Peyer's patch (tissue), 4 donors: ENCODE measurements around the gene MYRFL. TPM values are rescaled to one million over a fixed set of nuclear protein-coding genes. Genes with fewer than 3 reads are reported as not detected.

Source experiments
- DNase-seq, 3 donors: peaks; one replicate each; pipeline ENCODE4 v3.0.0-alpha.2; 2017 to 2019
- H3K27ac ChIP-seq, 4 donors: fragments of 200-600 bp; sonication (generic); one replicate each; pipeline ENCODE4 v1.5.1; 2016 to 2019
- H3K27me3 ChIP-seq, 2 donors: fragments of 200-600 bp; sonication (generic); one replicate each; pipeline ENCODE4 v1.5.1; 2019
- H3K36me3 ChIP-seq, 3 donors: fragments of 200-600 bp; sonication (generic); one replicate each; pipeline ENCODE4 v1.5.1; 2016 to 2019
- H3K4me1 ChIP-seq, 4 donors: fragments of 200-600 bp; sonication (generic); one replicate each; pipeline ENCODE4 v1.5.1; 2016 to 2019
- H3K4me3 ChIP-seq, 4 donors: fragments of 200-600 bp; sonication (generic); 1 replicate in 3 of 4; 2 replicates in 1 of 4; pipeline ENCODE4 v1.5.1; 2016 to 2019; ENCODE audit warnings: mild to moderate bottlenecking in 1 of 4
- H3K9me3 ChIP-seq, 4 donors: fragments of 200-600 bp; sonication (generic); one replicate each; pipeline ENCODE4 v1.5.1; 2016 to 2019; ENCODE audit warnings: mild to moderate bottlenecking in 1 of 4
- CTCF ChIP-seq, 6 experiments: fragments of 450-650 bp in 4 of 6; fragments of 200-600 bp in 2 of 6; sonication (generic) in 1 of 6; IDR thresholded peaks; one replicate each; pipeline ENCODE4 v1.5.1; 2017 to 2019; ENCODE audit warnings: antibody characterized with exemption in 6 of 6, mild to moderate bottlenecking in 3 of 6, moderate library complexity in 1 of 6
- POLR2A ChIP-seq, 2 donors: fragments of 450-650 bp; IDR thresholded peaks; one replicate each; pipeline ENCODE4 v1.5.1; 2017; ENCODE audit warnings: antibody characterized with exemption in 2 of 2, mild to moderate bottlenecking in 2 of 2, moderate library complexity in 2 of 2
- total RNA-seq, 4 donors: library from RNA; depleted of rRNA; stranded (reverse); fragments of >200 nt; gene quantifications; one replicate each; pipeline ENCODE4 v1.1.0, GENCODE V29; 2016

The MYRFL gene
- total RNA-seq, 4 donors from 2014 or later, result 12.4 to 60.1 (median 54.5) TPM

DNA sequence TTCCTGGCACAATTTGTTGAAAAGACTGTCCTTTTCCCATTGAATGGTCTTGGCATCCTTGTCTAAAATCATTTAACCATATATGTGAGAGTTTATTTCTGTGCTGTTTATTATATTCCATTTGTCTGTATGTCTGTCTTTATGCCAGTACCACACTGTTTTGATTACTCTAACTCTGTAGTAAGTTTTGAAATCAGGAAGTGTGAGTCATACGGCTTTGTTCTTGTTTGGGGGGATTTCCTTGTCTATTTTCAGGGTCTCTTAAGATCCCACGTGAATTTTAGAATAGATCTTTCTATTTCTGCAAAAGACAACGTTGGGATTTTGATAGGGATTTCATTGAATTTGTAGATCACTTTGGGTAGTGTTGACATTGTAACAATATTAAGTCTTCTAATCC lies 88.5 kb downstream of the MYRFL start:
- H3K4me1 ChIP-seq, result no peaks in the 10 kb centered on the region
- no peaks in the 10 kb centered on the region for H3K27me3 ChIP-seq
- TF ChIP-seq CTCF (IDR thresholded peaks at IDR 0.05) (no peak), POLR2A (IDR thresholded peaks at IDR 0.05) (no peak)
- H3K4me3 ChIP-seq, result no peak overlapping the region
- peaks cover 0 to 11% (median 0%) of the 10 kb centered on the region in 3 donors for H3K36me3 ChIP-seq
- H3K27ac ChIP-seq, result no peak overlapping the region
- H3K9me3 ChIP-seq, result no peaks in the 10 kb centered on the region
- no peak for DNase-seq

DNA sequence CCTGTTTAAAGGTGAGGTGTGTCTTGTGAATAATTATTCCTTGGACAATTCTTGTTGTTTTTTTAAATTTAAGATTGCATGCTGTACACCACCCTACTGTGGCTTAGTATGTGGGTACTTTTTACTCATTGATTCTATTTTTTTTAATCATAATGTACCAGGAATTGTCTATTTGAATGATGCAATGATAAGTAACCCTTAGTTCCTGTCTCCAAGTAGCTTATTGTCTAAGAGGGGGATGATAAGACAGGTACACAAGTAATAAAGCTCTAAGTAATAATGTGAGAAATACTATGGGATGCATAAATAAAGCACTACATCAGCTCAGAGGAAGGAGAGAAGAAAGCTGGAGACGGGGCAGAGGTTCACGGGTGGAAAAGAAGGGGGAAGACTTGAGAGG lies 90.9 kb downstream of the MYRFL start:
- H3K4me3 ChIP-seq, result no peak overlapping the region
- H3K27ac ChIP-seq, result no peak overlapping the region
- no peaks in the 10 kb centered on the region for H3K9me3 ChIP-seq
- H3K36me3 ChIP-seq, result peaks cover 0 to 11% (median 0%) of the 10 kb centered on the region in 3 donors
- no peaks in the 10 kb centered on the region for H3K27me3 ChIP-seq
- DNase-seq, result no peak
- H3K4me1 ChIP-seq, result no peaks in the 10 kb centered on the region
- TF ChIP-seq CTCF (IDR thresholded peaks at IDR 0.05) (no peak), POLR2A (IDR thresholded peaks at IDR 0.05) (no peak)

GRCh38 chr12:69916544-69917235 lies 91.7 kb downstream of the MYRFL start:
- no peaks in the 10 kb centered on the region for H3K9me3 ChIP-seq
- no peak overlapping the region for H3K4me3 ChIP-seq
- TF ChIP-seq POLR2A (IDR thresholded peaks at IDR 0.05) (no peak), CTCF (IDR thresholded peaks at IDR 0.05) (no peak)
- no peak for DNase-seq
- no peaks in the 10 kb centered on the region for H3K4me1 ChIP-seq
- no peak overlapping the region for H3K27ac ChIP-seq
- H3K36me3 ChIP-seq, result peaks cover 0 to 11% (median 0%) of the 10 kb centered on the region in 3 donors
- H3K27me3 ChIP-seq, result no peaks in the 10 kb centered on the region

- no peak for TF ChIP-seq POLR2A (IDR thresholded peaks at IDR 0.05)
- TF ChIP-seq CTCF (IDR thresholded peaks at IDR 0.05), result no peak
- no peak overlapping the region for H3K27ac ChIP-seq
- peaks cover 0 to 8% (median 0%) of the 10 kb centered on the region in 3 donors for H3K36me3 ChIP-seq
- DNase-seq, result no peak
- no peaks in the 10 kb centered on the region for H3K27me3 ChIP-seq
- no peaks in the 10 kb centered on the region for H3K9me3 ChIP-seq
- H3K4me1 ChIP-seq, result no peaks in the 10 kb centered on the region
- H3K4me3 ChIP-seq, result no peak overlapping the region
These were observed 93.3 kb downstream of the MYRFL start for GRCh38 chr12:69918287-69918686.

DNA sequence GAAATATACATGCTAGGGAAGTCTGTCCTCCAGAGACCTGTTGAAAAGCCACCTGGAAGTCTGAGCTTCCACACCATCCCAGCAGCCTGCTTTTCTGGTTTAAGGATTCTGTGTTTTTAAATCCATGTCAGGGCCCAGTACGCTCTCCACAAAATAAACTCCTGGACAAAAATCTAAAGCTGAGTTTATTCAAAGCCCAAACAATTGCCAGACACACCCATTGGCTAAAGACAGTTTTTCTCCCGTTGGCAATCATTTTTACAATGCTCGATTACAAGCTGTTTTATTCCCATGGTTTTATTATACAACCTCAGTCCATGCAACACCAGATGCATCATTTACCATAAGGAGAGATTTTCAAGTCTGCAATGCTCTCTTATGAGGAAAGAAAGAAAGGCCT lies 94.5 kb downstream of the MYRFL start:
- no peaks in the 10 kb centered on the region for H3K9me3 ChIP-seq
- peaks cover 0 to 6% (median 0%) of the 10 kb centered on the region in 3 donors for H3K36me3 ChIP-seq
- no peaks in the 10 kb centered on the region for H3K27me3 ChIP-seq
- TF ChIP-seq POLR2A (IDR thresholded peaks at IDR 0.05) (no peak), CTCF (IDR thresholded peaks at IDR 0.05) (no peak)
- no peak overlapping the region for H3K27ac ChIP-seq
- DNase-seq, result no peak
- no peak overlapping the region for H3K4me3 ChIP-seq
- no peaks in the 10 kb centered on the region for H3K4me1 ChIP-seq
